ENCODE data around the gene AGAP3.

GRCh38 chr7:151131592-151132293 is 45.5 kb downstream of the AGAP3 start:
- no peak for TF ChIP-seq GATA2 (IDR thresholded peaks at IDR 0.05; ENCODE audit: low read depth, low read length)
- no peak for TF ChIP-seq GATA3 (IDR thresholded peaks at IDR 0.05; ENCODE audit: low read depth, low read length)
